Thoracic aorta (tissue), 2 donors: Measurements from ENCODE around the gene DENND5B. TPM values are rescaled to one million over a fixed set of nuclear protein-coding genes. Genes with fewer than 3 reads are reported as not detected.

Experiments
- ATAC-seq: fragments of 150-250 bp; one replicate; pipeline ENCODE4 v1.8.0; 2017; ENCODE audit warnings: low read depth; ENCODE audit not compliant: insufficient number of reproducible peaks, low FRiP score
- DNase-seq: peaks from one replicate; pipeline ENCODE4 v3.0.0-alpha.2; 2020; ENCODE audit warnings: low spot score
- H3K27ac ChIP-seq, 2 donors: fragments of 200-600 bp; sonication (generic); 1 replicate in 1 of 2; 2 replicates in 1 of 2; pipeline ENCODE4 v1.5.1; 2016; ENCODE audit warnings: mild to moderate bottlenecking in 2 of 2, moderate library complexity in 2 of 2
- H3K27me3 ChIP-seq: fragments of 200-600 bp; sonication (generic); replicated peaks from 2 replicates; pipeline ENCODE4 v1.6.0; 2016; ENCODE audit warnings: mild to moderate bottlenecking; ENCODE audit not compliant: insufficient read depth
- H3K36me3 ChIP-seq: fragments of 200-600 bp; sonication (generic); one replicate; pipeline ENCODE4 v1.5.1; 2016
- H3K4me1 ChIP-seq, 2 donors: fragments of 200-600 bp; sonication (generic); 1 replicate in 1 of 2; 2 replicates in 1 of 2; pipeline versions ENCODE4 v1.5.1 to v1.6.0; 2016; ENCODE audit warnings: low read depth in 2 of 2, mild to moderate bottlenecking in 1 of 2; ENCODE audit not compliant: control insufficient read depth in 1 of 2
- H3K4me3 ChIP-seq: fragments of 200-600 bp; sonication (generic); 2 replicates; pipeline ENCODE4 v1.5.1; 2016; ENCODE audit warnings: mild to moderate bottlenecking
- H3K9me3 ChIP-seq: fragments of 200-600 bp; sonication (generic); 2 replicates; pipeline ENCODE4 v1.5.1; 2016
- CTCF ChIP-seq: fragments of 200-600 bp; sonication (generic); IDR thresholded peaks from one replicate; pipeline ENCODE4 v1.5.1; 2019; ENCODE audit warnings: antibody characterized with exemption
- total RNA-seq, 2 donors: library from RNA; depleted of rRNA; stranded (reverse); fragments of >200 nt; gene quantifications; one replicate each; pipeline versions ENCODE4 v1.1.0 to v1.2.3, GENCODE V29; 2016

DENND5B gene
- total RNA-seq, 2 donors from 2014 or later = 28.6 to 43.9 TPM

GRCh38 chr12:31369712-31370521, 221.0 kb downstream of the DENND5B start:
- H3K27me3 ChIP-seq = no peaks in the 10 kb centered on the region
- peak overlapping the region; percentile 66 for H3K4me3 ChIP-seq
- DNase-seq (no peak), ATAC-seq (peak; percentile 76)
- TF ChIP-seq CTCF = no peak
- peak overlapping the region in 1 of 2 donors; percentile 32 for H3K27ac ChIP-seq
- H3K4me1 ChIP-seq = peaks cover 0 to 13% of the 10 kb centered on the region in 2 donors
- H3K36me3 ChIP-seq = no peaks in the 10 kb centered on the region
- H3K9me3 ChIP-seq = no peaks in the 10 kb centered on the region

GRCh38 chr12:31368666-31369361, 222.1 kb downstream of the DENND5B start:
- Histone ChIP-seq H3K4me1 (peaks cover 0 to 13% of the 10 kb centered on the region in 2 donors), H3K9me3 (no peaks in the 10 kb centered on the region), H3K27me3 (no peaks in the 10 kb centered on the region), H3K27ac (peak overlapping the region in 1 of 2 donors; percentile 32), H3K36me3 (no peaks in the 10 kb centered on the region), H3K4me3 (no peak overlapping the region)
- DNase-seq (no peak), ATAC-seq (no peak)
- TF ChIP-seq CTCF = no peak

- DNase-seq (no peak), ATAC-seq (no peak)
- H3K4me3 ChIP-seq = no peak overlapping the region
- no peaks in the 10 kb centered on the region for H3K9me3 ChIP-seq
- no peak for TF ChIP-seq CTCF
- H3K36me3 ChIP-seq = no peaks in the 10 kb centered on the region
- H3K27me3 ChIP-seq = no peaks in the 10 kb centered on the region
- H3K4me1 ChIP-seq = peaks cover 0 to 13% of the 10 kb centered on the region in 2 donors
- H3K27ac ChIP-seq = no peak overlapping the region
Observed at GRCh38 chr12:31366104-31366621, 224.8 kb downstream of the DENND5B start.

- ATAC-seq (no peak), DNase-seq (no peak)
- Histone ChIP-seq H3K9me3 (no peaks in the 10 kb centered on the region), H3K27ac (no peak overlapping the region), H3K36me3 (no peaks in the 10 kb centered on the region), H3K4me1 (peaks cover 0 to 2% of the 10 kb centered on the region in 2 donors), H3K4me3 (no peak overlapping the region), H3K27me3 (no peaks in the 10 kb centered on the region)
- TF ChIP-seq CTCF = no peak
Observed at GRCh38 chr12:31363831-31364230, 227.1 kb downstream of the DENND5B start.

GRCh38 chr12:31363416-31363809, 227.5 kb downstream of the DENND5B start:
- Histone ChIP-seq H3K27me3 (no peaks in the 10 kb centered on the region), H3K4me1 (no peaks in the 10 kb centered on the region), H3K4me3 (no peak overlapping the region), H3K27ac (no peak overlapping the region), H3K36me3 (no peaks in the 10 kb centered on the region), H3K9me3 (no peaks in the 10 kb centered on the region)
- no peak for TF ChIP-seq CTCF
- no peak for DNase-seq
- no peak for ATAC-seq
